Kasumi-1 (cell line): ENCODE data around the gene PLA2G10.
"Not testable (repeated sequence)": the region's sequence is repeated elsewhere in the genome, so short reads cannot be mapped to it uniquely, and the experiment has no call there.

ENCODE experiments used
- DNase-seq, 2 experiments: peaks; one replicate each; lab custom pipeline; 2025; lab: John Stamatoyannopoulos, UW

Gene PLA2G10, protein sequence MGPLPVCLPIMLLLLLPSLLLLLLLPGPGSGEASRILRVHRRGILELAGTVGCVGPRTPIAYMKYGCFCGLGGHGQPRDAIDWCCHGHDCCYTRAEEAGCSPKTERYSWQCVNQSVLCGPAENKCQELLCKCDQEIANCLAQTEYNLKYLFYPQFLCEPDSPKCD

DNA sequence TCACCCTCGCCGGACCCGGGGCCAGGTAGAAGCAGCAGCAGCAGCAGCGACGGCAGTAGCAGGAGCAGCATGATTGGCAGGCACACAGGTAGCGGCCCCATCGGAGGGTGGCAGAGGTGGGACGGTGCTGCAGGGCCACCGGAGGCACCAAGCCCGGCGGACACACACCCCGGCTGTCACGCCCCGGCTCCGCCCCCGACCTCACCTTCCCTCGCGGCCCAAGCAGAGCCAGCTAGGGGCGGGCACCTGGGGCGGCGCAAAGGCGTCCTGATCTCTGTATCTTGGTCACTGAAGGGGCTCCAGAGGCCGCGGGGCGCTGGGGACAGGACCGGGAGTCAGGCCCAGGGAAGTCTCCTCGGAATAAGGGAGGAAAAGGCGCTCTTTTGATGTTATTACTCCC is at the start of gene PLA2G10:
Gene PLA2G10, minus strand, starts transcription at position 180 of the 400 bp plus-strand sequence. Its CDS starts 79 bp downstream, at position 101.
- not testable (repeated sequence) for DNase-seq

DNA sequence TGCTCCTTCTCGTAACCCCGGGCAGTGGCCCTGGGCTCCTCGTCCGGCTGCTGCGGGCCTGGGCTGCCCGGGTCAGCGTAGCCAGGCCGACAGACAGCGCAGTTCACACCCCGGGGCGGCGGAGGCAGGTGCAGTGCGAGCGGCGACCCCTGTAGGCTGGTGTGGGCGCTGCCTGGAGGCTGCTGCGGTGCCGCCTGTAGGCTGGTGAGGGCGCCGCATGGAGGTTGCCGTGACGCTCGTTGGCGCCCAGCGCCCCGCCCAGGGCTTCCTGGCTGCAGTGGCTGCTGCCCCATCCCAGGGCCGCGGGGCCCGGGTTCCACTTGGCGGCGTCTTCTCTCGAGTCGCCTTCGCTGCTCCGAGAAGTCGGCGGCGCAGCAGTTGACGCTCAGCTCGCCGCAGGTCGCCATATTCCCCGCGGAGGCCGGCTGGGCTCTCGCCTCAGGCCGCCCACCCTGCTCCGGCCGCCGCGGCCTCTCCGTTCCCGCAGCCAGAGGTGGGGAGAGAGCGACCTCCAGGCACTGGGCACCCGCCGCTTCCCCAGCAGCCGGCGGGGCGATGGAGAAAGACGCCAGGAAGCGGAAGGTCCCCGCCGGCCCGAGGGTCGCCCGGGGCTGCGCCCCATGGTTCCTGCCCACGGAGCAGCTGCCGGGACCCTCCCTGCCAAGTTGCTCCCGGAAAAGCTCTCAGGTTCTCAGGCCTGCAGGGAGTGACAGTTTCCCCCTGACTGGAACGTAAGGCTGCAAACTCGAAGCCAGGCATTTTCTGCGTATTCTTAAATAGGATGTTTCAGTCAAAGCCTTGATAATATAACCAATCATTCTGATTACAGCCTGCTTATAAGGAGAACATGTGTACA is 48.4 kb upstream of the PLA2G10 start, which contains the start of gene NPIPA2:
Gene NPIPA2, plus strand, starts transcription at position 261 of the 856 bp plus-strand sequence. CDS start 5,533 bp downstream, outside the sequence.
- DNase-seq, result not testable (repeated sequence)

DNA sequence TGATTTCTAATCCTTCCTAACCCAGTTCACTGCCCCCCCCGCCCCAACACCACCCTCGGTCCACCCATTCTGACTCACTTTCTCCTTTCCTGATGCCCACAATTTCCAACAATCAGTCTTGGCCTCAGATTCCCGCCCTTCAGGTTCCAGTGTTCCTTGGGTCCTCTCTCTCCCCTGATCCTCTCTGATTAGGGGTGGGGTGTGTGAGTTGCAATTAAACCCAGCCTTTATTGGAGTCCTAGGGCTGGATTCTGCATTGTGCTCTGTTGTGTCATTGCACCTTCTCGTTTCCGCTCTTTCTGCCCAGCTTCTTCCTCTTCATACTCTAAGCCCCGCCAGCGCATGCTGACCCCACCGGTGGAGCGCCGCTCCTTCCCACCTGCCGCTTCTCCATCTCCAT is 47.7 kb upstream of the PLA2G10 start:
- DNase-seq, result not testable (repeated sequence)

DNA sequence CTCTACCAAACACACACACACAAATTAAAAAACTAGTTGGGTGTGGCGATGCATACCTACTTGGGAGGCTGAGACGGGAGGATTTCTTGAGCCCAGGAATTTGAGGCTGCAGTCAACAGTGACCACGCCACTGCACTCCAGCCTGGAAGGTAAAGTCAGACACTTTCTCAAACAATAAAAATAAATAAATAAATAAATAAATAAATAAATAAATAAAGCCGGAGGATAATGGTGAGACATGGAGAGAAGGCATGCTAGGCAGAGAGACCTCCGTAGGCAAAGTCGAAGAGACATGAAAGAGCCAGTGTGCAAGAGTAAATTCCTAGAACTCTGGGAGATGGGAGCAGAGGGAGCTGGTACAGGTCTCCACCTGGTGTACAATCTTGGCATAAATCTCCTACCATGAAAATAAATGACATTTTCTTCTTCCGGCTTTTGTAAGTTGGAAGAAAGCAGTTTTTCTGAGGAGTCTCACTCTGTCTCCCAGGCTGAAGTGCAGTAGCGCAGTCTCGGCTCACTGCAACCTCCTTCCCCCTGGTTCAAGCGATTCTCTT is 46.8 kb upstream of the PLA2G10 start:
- not testable (repeated sequence) for DNase-seq

DNA sequence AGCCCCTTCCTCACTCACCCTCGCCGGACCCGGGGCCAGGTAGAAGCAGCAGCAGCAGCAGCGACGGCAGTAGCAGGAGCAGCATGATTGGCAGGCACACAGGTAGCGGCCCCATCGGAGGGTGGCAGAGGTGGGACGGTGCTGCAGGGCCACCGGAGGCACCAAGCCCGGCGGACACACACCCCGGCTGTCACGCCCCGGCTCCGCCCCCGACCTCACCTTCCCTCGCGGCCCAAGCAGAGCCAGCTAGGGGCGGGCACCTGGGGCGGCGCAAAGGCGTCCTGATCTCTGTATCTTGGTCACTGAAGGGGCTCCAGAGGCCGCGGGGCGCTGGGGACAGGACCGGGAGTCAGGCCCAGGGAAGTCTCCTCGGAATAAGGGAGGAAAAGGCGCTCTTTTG is 39.1 kb upstream of the PLA2G10 start:
- DNase-seq, result not testable (repeated sequence)

DNA sequence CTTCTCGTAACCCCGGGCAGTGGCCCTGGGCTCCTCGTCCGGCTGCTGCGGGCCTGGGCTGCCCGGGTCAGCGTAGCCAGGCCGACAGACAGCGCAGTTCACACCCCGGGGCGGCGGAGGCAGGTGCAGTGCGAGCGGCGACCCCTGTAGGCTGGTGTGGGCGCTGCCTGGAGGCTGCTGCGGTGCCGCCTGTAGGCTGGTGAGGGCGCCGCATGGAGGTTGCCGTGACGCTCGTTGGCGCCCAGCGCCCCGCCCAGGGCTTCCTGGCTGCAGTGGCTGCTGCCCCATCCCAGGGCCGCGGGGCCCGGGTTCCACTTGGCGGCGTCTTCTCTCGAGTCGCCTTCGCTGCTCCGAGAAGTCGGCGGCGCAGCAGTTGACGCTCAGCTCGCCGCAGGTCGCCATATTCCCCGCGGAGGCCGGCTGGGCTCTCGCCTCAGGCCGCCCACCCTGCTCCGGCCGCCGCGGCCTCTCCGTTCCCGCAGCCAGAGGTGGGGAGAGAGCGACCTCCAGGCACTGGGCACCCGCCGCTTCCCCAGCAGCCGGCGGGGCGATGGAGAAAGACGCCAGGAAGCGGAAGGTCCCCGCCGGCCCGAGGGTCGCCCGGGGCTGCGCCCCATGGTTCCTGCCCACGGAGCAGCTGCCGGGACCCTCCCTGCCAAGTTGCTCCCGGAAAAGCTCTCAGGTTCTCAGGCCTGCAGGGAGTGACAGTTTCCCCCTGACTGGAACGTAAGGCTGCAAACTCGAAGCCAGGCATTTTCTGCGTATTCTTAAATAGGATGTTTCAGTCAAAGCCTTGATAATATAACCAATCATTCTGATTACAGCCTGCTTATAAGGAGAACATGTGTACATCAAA is 9.3 kb upstream of the PLA2G10 start, which contains the start of gene NPIPA3:
Gene NPIPA3, plus strand, starts transcription at position 256 of the 856 bp plus-strand sequence. CDS start 5,533 bp downstream, outside the sequence.
- not testable (repeated sequence) for DNase-seq

DNA sequence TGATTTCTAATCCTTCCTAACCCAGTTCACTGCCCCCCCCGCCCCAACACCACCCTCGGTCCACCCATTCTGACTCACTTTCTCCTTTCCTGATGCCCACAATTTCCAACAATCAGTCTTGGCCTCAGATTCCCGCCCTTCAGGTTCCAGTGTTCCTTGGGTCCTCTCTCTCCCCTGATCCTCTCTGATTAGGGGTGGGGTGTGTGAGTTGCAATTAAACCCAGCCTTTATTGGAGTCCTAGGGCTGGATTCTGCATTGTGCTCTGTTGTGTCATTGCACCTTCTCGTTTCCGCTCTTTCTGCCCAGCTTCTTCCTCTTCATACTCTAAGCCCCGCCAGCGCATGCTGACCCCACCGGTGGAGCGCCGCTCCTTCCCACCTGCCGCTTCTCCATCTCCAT is 8.6 kb upstream of the PLA2G10 start:
- DNase-seq, result not testable (repeated sequence)

DNA sequence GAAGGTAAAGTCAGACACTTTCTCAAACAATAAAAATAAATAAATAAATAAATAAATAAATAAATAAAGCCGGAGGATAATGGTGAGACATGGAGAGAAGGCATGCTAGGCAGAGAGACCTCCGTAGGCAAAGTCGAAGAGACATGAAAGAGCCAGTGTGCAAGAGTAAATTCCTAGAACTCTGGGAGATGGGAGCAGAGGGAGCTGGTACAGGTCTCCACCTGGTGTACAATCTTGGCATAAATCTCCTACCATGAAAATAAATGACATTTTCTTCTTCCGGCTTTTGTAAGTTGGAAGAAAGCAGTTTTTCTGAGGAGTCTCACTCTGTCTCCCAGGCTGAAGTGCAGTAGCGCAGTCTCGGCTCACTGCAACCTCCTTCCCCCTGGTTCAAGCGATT is 7.8 kb upstream of the PLA2G10 start:
- DNase-seq, result not testable (repeated sequence)

DNA sequence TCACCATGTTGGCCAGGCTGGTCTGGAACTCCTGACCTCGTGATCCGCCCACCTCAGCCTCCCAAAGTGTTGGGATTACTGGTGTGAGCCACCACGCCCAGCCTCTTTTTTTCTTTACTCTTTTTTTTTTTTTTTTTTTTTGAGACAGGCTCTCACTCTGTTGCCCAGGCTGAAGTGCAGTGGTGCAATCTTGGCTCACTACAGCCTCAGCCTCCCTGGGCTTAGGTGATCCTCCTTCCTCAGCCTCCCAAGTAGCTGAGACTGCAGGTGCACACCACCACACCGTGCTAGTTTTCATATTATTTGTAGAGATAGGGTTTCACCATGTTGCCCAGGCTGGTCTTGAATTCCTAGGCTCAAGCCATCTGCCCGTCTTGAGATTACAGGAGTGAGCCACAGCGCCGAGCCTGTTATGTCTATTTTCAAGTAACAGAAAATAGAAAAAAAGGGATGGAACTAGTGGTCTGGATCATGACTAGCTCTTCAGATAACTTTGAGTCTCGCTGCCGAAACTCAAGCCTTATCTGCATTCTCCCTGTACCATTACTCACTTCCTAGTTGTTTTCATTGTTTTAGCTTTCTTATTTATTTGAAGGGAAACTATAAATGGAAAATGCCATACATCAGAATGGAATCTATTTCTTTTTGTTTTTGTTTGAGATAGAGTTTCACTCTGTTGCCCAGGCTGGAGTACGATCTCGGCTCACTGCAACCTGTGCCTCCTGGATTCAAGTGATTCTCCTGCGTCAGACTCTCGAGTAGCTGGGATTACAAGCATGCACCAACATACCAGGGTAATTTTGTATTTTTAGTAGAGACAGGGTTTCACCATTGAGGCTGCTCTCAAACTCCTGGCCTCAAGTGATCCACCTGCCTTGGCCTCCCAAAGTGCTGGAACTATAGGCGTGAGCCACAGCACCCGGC is 8.0 kb downstream of the PLA2G10 start:
- not testable (repeated sequence) for DNase-seq

DNA sequence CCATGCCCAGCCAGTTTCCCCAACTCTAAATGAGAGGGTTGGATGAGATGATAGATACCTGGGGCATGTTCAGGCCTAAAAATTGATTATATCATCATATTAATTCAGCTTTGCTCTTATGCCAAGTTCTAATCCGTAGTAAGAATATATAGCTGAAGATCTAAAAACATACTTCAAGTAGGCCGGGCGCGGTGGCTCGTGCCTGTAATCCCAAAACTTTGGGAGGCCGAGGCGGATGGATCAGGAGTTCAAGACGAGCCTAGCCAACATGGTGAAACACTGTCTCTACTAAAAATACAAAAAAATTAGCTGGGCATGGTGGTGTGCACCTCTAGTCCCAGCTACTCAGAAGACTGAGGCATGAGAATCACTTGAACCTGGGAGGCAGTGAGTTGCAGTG is 12.0 kb downstream of the PLA2G10 start:
- DNase-seq, result no peak

DNA sequence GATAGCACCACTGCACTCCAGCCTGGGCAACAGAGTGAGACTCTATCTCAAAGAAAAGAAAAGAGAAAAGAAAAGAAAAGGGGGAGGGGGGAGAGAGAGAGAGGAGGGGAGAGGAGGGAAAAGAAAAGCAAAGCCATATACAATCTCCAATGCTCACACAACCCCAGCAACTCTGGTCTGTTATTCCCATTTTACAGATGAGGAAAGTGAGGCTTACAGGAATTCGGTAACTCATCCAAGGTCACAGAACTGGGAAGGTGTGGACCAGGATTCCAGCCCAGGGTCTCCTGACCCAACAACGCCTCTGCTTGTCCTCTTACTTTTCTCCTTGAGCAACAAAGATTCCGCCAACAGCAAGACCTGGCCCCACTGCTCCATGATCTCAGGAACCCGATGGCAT is 13.0 kb downstream of the PLA2G10 start:
- DNase-seq, result no peak

DNA sequence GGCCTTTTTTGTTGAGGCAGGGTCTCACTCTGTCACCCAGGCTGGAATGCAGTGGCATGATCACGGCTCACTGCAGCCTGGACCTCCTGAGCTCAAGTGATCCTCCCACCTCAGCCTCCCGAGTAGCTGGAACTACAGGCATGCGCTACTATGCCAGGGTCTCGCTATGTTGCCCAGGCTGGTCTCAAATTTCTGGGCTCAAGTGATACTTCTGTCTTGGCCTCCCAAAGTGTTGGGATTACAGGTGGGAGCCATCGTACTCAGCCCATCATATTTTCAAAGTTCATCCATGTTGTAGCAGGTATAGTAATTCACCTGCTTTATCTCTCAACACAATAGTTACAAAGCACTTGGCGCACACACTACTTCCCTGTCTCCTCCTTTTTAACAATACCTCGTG is 13.7 kb downstream of the PLA2G10 start:
- not testable (repeated sequence) for DNase-seq

DNA sequence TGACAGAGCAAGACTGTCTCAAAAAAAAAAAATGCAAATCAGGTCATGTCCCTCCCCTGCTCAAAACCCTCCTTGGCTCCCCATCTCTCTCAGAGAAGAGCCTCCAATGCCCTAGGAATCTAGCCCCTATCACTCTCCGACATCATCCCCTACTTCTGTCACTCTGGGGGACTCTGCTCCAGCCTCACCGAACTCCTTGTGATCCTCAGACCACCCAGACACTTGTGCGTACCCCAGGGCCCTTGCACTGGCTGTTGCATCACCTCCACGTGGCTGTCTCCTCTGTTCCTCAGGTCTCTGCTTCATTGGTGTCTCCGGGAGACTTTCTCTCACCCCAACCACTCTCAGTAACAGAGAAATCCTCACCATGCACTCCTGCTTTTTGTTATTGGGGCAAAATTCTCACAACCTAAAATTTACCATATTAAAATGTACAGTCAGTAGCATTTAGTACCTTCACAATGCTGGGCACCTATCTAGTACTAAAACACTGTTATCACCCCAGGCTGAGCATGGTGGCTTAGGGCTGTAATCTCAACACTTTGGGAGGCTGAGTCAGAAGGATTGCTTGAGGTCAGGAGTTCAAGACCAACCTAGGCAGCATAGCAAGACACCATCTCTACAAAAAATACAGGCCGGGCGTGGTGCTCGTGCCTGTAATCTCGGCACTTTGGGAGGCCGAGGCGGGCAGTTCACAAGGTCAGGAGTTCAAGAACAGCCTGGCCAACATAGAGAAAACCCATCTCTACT is 15.2 kb downstream of the PLA2G10 start:
- no peak for DNase-seq

DNA sequence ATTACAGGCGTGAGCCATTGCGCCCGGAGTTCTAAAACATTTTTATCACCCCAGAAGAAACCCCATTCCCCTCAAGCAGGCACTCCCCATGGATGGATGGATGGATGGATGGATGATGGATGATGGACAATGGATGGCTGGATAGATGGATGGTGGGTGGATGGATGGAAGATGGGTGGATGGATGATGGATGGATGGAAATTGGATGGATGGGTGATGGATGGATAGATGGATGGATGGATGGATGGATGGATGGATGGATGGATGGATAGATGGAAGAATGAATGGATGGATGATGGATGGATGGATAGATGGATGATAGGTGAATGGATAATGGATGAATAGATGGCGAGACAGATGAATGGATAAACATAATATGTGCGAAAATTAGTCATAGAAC is 16.5 kb downstream of the PLA2G10 start:
- DNase-seq, result no peak

DNA sequence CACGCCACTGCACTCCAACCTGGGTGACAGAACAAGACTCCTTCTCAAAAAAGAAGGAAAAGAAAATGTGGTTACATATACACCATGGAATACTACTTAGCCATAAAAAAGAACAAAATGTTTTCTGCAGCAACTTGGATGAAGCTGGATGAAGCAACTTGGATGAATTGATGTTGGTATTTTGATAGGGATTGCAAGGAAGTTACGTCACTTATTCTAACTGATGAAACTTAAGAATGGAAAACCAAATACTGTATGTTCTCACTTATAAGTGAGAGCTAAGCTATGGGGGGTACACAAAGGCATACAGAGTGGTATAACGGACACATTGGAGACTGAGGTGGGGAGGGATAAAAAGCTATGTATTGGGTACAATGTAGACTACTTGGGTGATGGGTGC is 17.5 kb downstream of the PLA2G10 start:
- no peak for DNase-seq

DNA sequence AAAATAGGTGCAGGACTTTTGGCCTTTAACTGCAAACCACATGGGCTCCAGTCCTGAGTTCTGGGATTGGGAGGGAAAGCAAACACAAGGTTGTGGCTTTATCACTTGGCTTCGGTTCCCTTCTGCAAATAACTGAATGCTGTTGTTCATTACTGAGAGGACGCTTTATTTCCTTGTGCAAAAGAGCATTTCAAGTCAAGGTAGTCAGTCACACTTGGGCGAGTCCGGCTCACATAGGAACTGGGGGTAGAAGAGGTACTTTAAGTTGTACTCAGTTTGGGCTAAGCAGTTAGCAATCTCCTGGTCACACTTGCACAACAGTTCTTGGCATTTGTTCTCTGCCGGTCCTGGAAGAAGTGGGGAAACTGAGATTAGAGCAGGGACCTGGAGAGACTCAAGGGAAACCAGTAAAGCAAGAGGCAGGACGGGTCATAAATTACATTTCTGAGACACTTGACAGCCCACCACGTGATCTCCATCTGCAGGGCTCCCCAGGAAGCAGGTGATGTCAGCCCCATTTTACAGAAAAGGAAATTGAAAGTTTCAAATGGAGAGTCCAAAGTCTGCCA is 21.6 kb downstream of the PLA2G10 start:
- DNase-seq, result no peak

DNA sequence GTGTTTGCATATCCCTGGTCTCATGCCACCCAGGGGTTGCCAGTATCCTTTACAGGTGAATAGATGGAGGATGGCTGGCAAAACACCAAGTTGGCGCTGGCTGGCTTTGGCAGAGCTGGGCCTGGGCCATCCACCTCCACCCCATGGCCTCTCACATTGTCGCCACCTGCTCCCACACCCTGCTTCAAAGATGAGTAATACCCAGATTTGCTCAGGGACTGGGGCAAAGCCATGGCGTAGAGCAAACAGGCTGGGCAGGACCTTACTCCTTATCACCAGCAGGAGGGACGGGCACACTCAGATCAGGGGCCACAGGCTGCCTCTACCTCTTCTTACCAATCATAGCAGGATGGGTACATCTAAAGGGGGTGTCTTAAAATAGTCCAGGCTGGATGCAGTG is 24.3 kb downstream of the PLA2G10 start:
- DNase-seq, result no peak

DNA sequence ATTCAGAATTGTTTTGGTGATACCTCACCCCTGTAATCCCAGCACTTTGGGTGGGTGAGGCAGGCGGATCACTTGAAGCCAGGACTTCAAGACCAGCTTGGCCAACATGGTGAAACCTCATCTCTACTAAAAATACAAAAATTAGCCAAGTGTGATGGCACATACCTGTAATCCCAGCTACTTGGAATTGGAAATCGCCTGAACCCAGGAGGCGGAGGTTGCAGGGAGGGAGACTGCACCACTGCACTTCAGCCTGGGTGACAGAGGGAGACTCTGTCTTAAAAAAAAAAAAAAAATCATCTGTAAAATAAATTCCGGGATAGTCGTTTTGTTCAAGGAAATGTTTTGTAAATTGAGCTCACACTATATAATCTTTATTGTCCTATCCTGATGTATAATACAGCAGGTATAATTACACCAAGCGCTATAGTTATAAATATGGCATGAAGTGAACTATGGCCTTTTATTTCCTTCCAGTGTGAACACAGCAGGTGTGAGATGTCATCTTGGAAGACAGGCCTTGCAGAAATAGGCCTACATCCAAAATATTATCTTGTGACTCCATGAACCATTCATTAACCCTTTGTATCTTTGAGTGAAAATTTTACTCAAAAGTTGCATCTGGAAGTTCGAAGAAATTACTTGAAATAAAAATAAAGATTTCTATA is 25.4 kb downstream of the PLA2G10 start:
- DNase-seq, result no peak
